HepG2 (cell line): Measurements from ENCODE around the gene PLEKHG5. TPM values are rescaled to one million over a fixed set of nuclear protein-coding genes. Genes with fewer than 3 reads are reported as not detected.
A peak's percentile ranks its signal among the peaks of the same experiment; 100 is the strongest.
"Not testable (repeated sequence)": the region's sequence is repeated elsewhere in the genome, so short reads cannot be mapped to it uniquely, and the experiment has no call there.

Experiments used
- ATAC-seq: fragments of 200-7000 bp; cut with Tn5 transposase; 3 replicates; pipeline ENCODE4 v1.9.1; 2020; ENCODE audit warnings: mild to moderate bottlenecking, moderate library complexity
- BruUV-seq: library from RNA; stranded (reverse); fragments of 400-500 nt; replicated peaks from 2 replicates; lab custom pipeline; 2021; lab: Mats Ljungman, UMichigan
- CTCF ChIA-PET: fragments of 300-600 bp; formaldehyde crosslinking; extraction: SDS; loops from one replicate; lab custom pipeline; 2021; ENCODE audit warnings: low total read pairs, inconsistent platforms, low intra/inter-chr PET ratio; lab: Yijun Ruan, JAX
- POLR2A ChIA-PET: fragments of 350-600 bp; sonication (Branson Sonifier 250); formaldehyde crosslinking; loops from one replicate; lab custom pipeline; 2020; ENCODE audit warnings: antibody characterized with exemption, inconsistent platforms; lab: Yijun Ruan, JAX
- DNase-seq: peaks from one replicate; pipeline ENCODE4 v3.0.0-alpha.2; 2015; ENCODE audit warnings: low spot score
- FAIRE-seq: peaks from 3 replicates; lab custom pipeline; 2011; peaks lifted over from hg19 to GRCh38; lab: Jason Lieb, UNC
- H2AFZ ChIP-seq: one replicate; pipeline ENCODE4 v1.6.1; 2011; ENCODE audit warnings: low read length, inconsistent platforms
- H3K27ac ChIP-seq: fragments of 300-600 bp; 3 replicates; pipeline ENCODE4 v1.8.0; 2011; ENCODE audit warnings: mixed run types, mild to moderate bottlenecking, mixed read lengths, low read length, inconsistent platforms; ENCODE audit not compliant: insufficient read depth; ENCODE audit errors: extremely low read length
- H3K27me3 ChIP-seq, 2 experiments: fragments of 200-600 bp in 1 of 2; 2 replicates in 1 of 2; 3 replicates in 1 of 2; pipeline versions ENCODE4 v1.6.0 to v1.8.0; 2011; ENCODE audit warnings: low read length in 2 of 2, mild to moderate bottlenecking in 2 of 2, moderate library complexity in 2 of 2, inconsistent platforms in 1 of 2; ENCODE audit not compliant: insufficient read depth in 2 of 2, control insufficient read depth in 1 of 2
- H3K36me3 ChIP-seq, 2 experiments: fragments of 200-600 bp in 1 of 2; replicated peaks in 1 of 2; 2 replicates in 1 of 2; 3 replicates in 1 of 2; pipeline versions ENCODE4 v1.5.1 to v1.8.0; 2011; ENCODE audit warnings: low read length in 2 of 2, inconsistent platforms in 1 of 2; ENCODE audit not compliant: insufficient read depth in 2 of 2, control insufficient read depth in 1 of 2
- H3K4me1 ChIP-seq: 2 replicates; pipeline ENCODE4 v1.5.1; 2012; ENCODE audit warnings: low read length, inconsistent platforms; ENCODE audit not compliant: insufficient read depth
- H3K4me2 ChIP-seq: 2 replicates; pipeline ENCODE4 v1.6.0; 2011; ENCODE audit warnings: low read depth, low read length, inconsistent platforms
- H3K4me3 ChIP-seq, 3 experiments: fragments of 200-600 bp in 1 of 3; sonication (generic), shearing (Covaris generic) in 1 of 3; replicated peaks in 1 of 3; 2 replicates each; pipeline ENCODE4 v1.5.1; 2011 to 2016; ENCODE audit warnings: low read length in 3 of 3, inconsistent platforms in 2 of 3, low read depth in 2 of 3, mild to moderate bottlenecking in 2 of 3, control low read depth in 1 of 3, mixed read lengths in 1 of 3; ENCODE audit not compliant: insufficient read depth in 1 of 3
- H3K79me2 ChIP-seq: one replicate; pipeline ENCODE4 v1.6.1; 2011; ENCODE audit warnings: low read length, inconsistent platforms; ENCODE audit not compliant: insufficient read depth
- H3K9ac ChIP-seq: 2 replicates; pipeline ENCODE4 v1.6.0; 2011; ENCODE audit warnings: mild to moderate bottlenecking, low read depth, low read length, inconsistent platforms; ENCODE audit not compliant: insufficient read depth
- H3K9me3 ChIP-seq: 2 replicates; pipeline ENCODE4 v1.5.1; 2012; ENCODE audit warnings: mild to moderate bottlenecking, low read length
- H4K20me1 ChIP-seq: 2 replicates; pipeline ENCODE4 v1.6.0; 2011; ENCODE audit warnings: inconsistent platforms, mild to moderate bottlenecking, low read length, moderate library complexity; ENCODE audit not compliant: insufficient read depth
- FOSL2 ChIP-seq: sonication (generic); formaldehyde crosslinking; IDR thresholded peaks from 2 replicates; pipeline ENCODE4 v1.4.0; 2020; ENCODE audit warnings: missing genetic modification reagents
- WGBS: methylation state at CpG from one replicate; pipeline ENCODE4 v1.1.6; 2017; ENCODE audit warnings: low lambda C conversion rate; 5-methylcytosine and 5-hydroxymethylcytosine counted together
- in situ Hi-C: cut with HindIII; loops from 2 replicates; pipeline ENCODE4 v1.10.0; 2017; ENCODE audit warnings: low pct_unique_long_range_greater_than_20kb; ENCODE audit not compliant: extremely low pct_ligation_motif_present
- intact Hi-C: fragments of 100-400 bp; cut with micrococcal nuclease; formaldehyde crosslinking; loops from one replicate; pipeline ENCODE4 v1.10.0; 2022; ENCODE audit not compliant: unreplicated experiment
- polyA plus RNA-seq, 8 experiments: library from polyadenylated mRNA; depleted of rRNA in 3 of 8; stranded (reverse) in 7 of 8; unstranded in 1 of 8; fragments of >200 nt; fragmentation: Illumina TruSeq in 4 of 8; extraction: Trizol in 4 of 8; gene quantifications; 2 replicates each; pipeline versions ENCODE4 v1.2.1 to v1.2.3, GENCODE V29; 2011 to 2016; ENCODE audit warnings: low read depth in 4 of 8, missing spikeins in 1 of 8, mixed read lengths in 1 of 8; ENCODE audit not compliant: insufficient read depth in 1 of 8
- total RNA-seq, 5 experiments: library from RNA; depleted of rRNA; stranded (reverse); fragments of >200 nt; fragmentation: Illumina TruSeq; extraction: Trizol; gene quantifications; 2 replicates each; pipeline ENCODE4 v1.2.3, GENCODE V29; 2016; ENCODE audit warnings: low read depth in 1 of 5

The PLEKHG5 gene
- total and polyA plus RNA-seq, 2 of the 13 experiments (the other 11 are each of a cell fraction or from before 2014, with no cell fraction given), result 1.9 to 3.5 TPM

DNA sequence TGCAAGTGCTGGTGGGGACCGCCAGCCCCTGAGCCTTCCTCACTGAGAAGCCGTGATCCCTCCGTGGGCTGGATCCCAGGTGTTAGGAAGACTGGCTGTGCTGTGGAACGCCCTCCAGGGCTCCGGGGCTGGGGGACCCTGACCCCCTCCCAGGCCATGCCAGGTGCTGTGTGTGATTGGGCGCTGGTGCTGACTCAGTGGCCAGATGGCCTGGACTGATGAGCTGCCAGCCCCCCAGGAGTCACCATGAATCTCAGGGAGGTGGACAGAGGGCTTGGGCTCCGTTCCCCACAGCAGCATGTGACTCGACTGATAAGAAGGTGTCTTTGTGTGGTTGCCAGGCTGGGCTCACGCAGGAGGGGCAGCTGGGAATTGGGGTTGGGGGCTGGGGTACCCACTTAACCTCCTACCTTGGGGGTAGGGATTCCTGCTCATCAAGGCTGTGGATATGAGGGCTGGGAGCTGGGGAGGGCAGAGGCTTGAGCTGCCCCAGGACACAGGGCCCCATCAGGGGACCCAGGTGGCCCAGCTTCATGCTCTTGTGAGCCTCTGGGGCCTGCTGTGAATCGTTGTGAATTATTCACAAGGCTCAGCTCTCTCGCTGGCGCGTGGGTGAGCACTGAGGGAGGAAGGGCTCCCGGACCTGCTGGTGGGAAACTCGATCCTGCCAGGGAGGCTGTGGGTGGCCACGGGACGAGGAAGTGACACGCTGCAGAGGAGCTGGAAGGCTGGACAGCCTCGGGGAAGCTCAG lies 61.6 kb downstream of the PLEKHG5 start:
- intact Hi-C loops, H4K20me1 ChIP-seq, H2AFZ ChIP-seq, DNase-seq, H3K79me2 ChIP-seq, H3K4me2 ChIP-seq, POLR2A ChIA-PET, H3K27ac ChIP-seq, CTCF ChIA-PET, H3K4me3 ChIP-seq, H3K36me3 ChIP-seq, ATAC-seq, in situ Hi-C loops, H3K9ac ChIP-seq, BruUV-seq, FAIRE-seq, H3K9me3 ChIP-seq: not testable (repeated sequence)
- H3K4me1 ChIP-seq, result peaks cover 33% of the 10 kb centered on the region
- peak; percentile 20; the same call in 1 of the 2 replicates for TF ChIP-seq FOSL2 (CRISPR knock-in tag)
- H3K27me3 ChIP-seq, result peaks cover 33 to 73% of the 10 kb centered on the region in 2 experiments
- 17% methylated on average over 11 of the region's 19 CpGs for WGBS

DNA sequence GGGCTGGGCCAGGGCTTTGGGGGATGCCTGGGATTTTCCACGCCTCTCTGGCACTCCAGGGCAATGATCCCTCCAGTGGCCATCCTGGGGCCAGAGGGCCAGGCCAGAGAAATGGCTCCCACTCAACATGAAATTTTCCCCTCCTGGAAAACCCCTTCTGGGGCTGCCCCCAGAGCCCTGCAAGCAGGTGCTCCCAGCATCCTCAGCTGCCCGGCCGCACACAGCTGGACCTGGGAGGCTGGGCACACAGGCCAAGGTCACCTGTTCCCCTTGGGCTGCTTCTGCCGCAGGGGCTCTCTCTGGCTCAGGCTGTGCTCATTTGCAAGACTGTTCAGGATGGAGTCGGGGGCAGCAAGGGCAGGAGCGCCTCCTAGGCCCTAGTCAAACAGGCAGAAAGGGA lies 63.0 kb downstream of the PLEKHG5 start:
- WGBS, result no CpG with 5 or more reads among the region's 6 CpGs
- H3K4me3 ChIP-seq, in situ Hi-C loops, H3K9ac ChIP-seq, FAIRE-seq, DNase-seq, H4K20me1 ChIP-seq, intact Hi-C loops, CTCF ChIA-PET, H3K9me3 ChIP-seq, H3K79me2 ChIP-seq, H3K36me3 ChIP-seq, BruUV-seq, POLR2A ChIA-PET, H3K27ac ChIP-seq, H2AFZ ChIP-seq, H3K4me2 ChIP-seq, ATAC-seq: not testable (repeated sequence)
- Histone ChIP-seq H3K4me1 (peaks cover 44% of the 10 kb centered on the region), H3K27me3 (peaks cover 33 to 73% of the 10 kb centered on the region in 2 experiments)
